Stimulated activated CD8-positive, alpha-beta memory T cell treated with anti-CD3 and anti-CD28 coated beads, Interleukin-2, amount 100 ng/mL, for 1 hour (primary cell): Measurements from ENCODE around the gene FUBP3.

Experiments
- DNase-seq, 2 donors: peaks; one replicate each; pipeline ENCODE4 v3.0.0-alpha.2; 2020; ENCODE audit warnings: low read depth in 2 of 2

The FUBP3 gene

GRCh38 chr9:130662099-130662969 lies 83.0 kb downstream of the FUBP3 start:
- no peak for DNase-seq

- no peak for DNase-seq
These were observed 83.5 kb downstream of the FUBP3 start for GRCh38 chr9:130662970-130663257.

- DNase-seq: no peak
These were observed 84.0 kb downstream of the FUBP3 start for GRCh38 chr9:130663258-130663976.

GRCh38 chr9:130663977-130664250 lies 84.5 kb downstream of the FUBP3 start:
- DNase-seq: no peak

GRCh38 chr9:130664251-130665028 lies 85.1 kb downstream of the FUBP3 start, which contains the start of gene PRDM12:
PRDM12 (plus strand) TSS chr9:130664594; CDS start chr9:130664654, 60 bp downstream.
- no peak for DNase-seq

- DNase-seq: no peak
These were observed 85.7 kb downstream of the FUBP3 start for GRCh38 chr9:130665029-130665430.

- no peak for DNase-seq
These were observed 86.3 kb downstream of the FUBP3 start for GRCh38 chr9:130665431-130666392.

- DNase-seq: no peak
These were observed 87.2 kb downstream of the FUBP3 start for GRCh38 chr9:130666393-130667119.

- no peak for DNase-seq
These were observed 87.7 kb downstream of the FUBP3 start for GRCh38 chr9:130667120-130667435.

- DNase-seq: no peak
These were observed 88.8 kb downstream of the FUBP3 start for GRCh38 chr9:130668196-130668595.

- DNase-seq: no peak
These were observed 89.3 kb downstream of the FUBP3 start for GRCh38 chr9:130668659-130669058.

GRCh38 chr9:130669965-130670364 lies 90.6 kb downstream of the FUBP3 start:
- no peak for DNase-seq

- no peak for DNase-seq
These were observed 91.3 kb downstream of the FUBP3 start for GRCh38 chr9:130670644-130671043.

GRCh38 chr9:130672466-130672865 lies 93.1 kb downstream of the FUBP3 start:
- no peak for DNase-seq

- no peak for DNase-seq
These were observed 93.7 kb downstream of the FUBP3 start for GRCh38 chr9:130672933-130673615.

GRCh38 chr9:130675396-130675795 lies 96.0 kb downstream of the FUBP3 start:
- no peak for DNase-seq

GRCh38 chr9:130677252-130677651 lies 97.9 kb downstream of the FUBP3 start:
- no peak for DNase-seq

- DNase-seq: peak in 1 of 2 donors; percentile 36
These were observed 101.7 kb downstream of the FUBP3 start for GRCh38 chr9:130680836-130681768.

GRCh38 chr9:130681769-130682420 lies 102.5 kb downstream of the FUBP3 start:
- DNase-seq: no peak
